Fibroblast of lung (primary cell): ENCODE results near the gene GRIN1. TPM values are rescaled to one million over a fixed set of nuclear protein-coding genes. Genes with fewer than 3 reads are reported as not detected.

Experiments
- DNase-seq, 2 donors: peaks; one replicate each; pipeline versions ENCODE4 v3.0.0 to v3.0.0-alpha.2; 2010; ENCODE audit warnings: low read depth in 2 of 2
- H2AFZ ChIP-seq: 2 replicates; pipeline ENCODE4 v1.5.1; 2012; ENCODE audit warnings: low read length, control low read depth, inconsistent platforms
- H3K27ac ChIP-seq: 2 replicates; pipeline ENCODE4 v1.5.1; 2011; ENCODE audit warnings: low read length, control low read depth; ENCODE audit not compliant: insufficient read depth
- H3K27me3 ChIP-seq: 2 replicates; pipeline ENCODE4 v1.5.1; 2011; ENCODE audit warnings: mild to moderate bottlenecking, low read length; ENCODE audit not compliant: control insufficient read depth, insufficient read depth
- H3K36me3 ChIP-seq: 2 replicates; pipeline ENCODE4 v1.5.1; 2011; ENCODE audit warnings: low read length; ENCODE audit not compliant: control insufficient read depth, insufficient read depth
- H3K4me1 ChIP-seq: 2 replicates; pipeline ENCODE4 v1.5.1; 2011; ENCODE audit warnings: low read length; ENCODE audit not compliant: control insufficient read depth, insufficient read depth; ENCODE audit errors: extremely low read depth
- H3K4me2 ChIP-seq: 2 replicates; pipeline ENCODE4 v1.5.1; 2011; ENCODE audit warnings: low read length, control low read depth; ENCODE audit not compliant: insufficient read depth; ENCODE audit errors: extremely low read depth
- H3K4me3 ChIP-seq, 4 experiments: fragments of 200-600 bp in 1 of 4; sonication (generic) in 1 of 4; replicated peaks in 1 of 4; 2 replicates each; pipeline ENCODE4 v1.5.1; 2011 to 2016; ENCODE audit warnings: low read length in 4 of 4, low read depth in 3 of 4, mild to moderate bottlenecking in 3 of 4, control low read depth in 2 of 4, inconsistent platforms in 1 of 4, mixed read lengths in 1 of 4; ENCODE audit not compliant: insufficient read depth in 1 of 4; ENCODE audit errors: control extremely low read depth in 1 of 4
- H3K79me2 ChIP-seq: 2 replicates; pipeline ENCODE4 v1.5.1; 2012; ENCODE audit warnings: mild to moderate bottlenecking, low read length, inconsistent platforms; ENCODE audit not compliant: control insufficient read depth, insufficient read depth
- H3K9ac ChIP-seq: 2 replicates; pipeline ENCODE4 v1.5.1; 2011; ENCODE audit warnings: mild to moderate bottlenecking, low read length, control low read depth; ENCODE audit not compliant: insufficient read depth
- H3K9me3 ChIP-seq: 2 replicates; pipeline ENCODE4 v1.5.1; 2012; ENCODE audit warnings: low read depth, low read length; ENCODE audit not compliant: control insufficient read depth, insufficient read depth
- H4K20me1 ChIP-seq: 2 replicates; pipeline ENCODE4 v1.5.1; 2011; ENCODE audit warnings: low read length; ENCODE audit not compliant: control insufficient read depth, insufficient read depth; ENCODE audit errors: extremely low read depth
- CTCF ChIP-seq, 2 donors: IDR thresholded peaks in 1 of 2; conservative IDR thresholded peaks in 1 of 2; 1 replicate in 1 of 2; 2 replicates in 1 of 2; pipeline ENCODE4 v1.5.1; 2011 to 2012; ENCODE audit warnings: low read length in 2 of 2, control low read depth in 1 of 2, inconsistent platforms in 1 of 2, low read depth in 1 of 2, mild to moderate bottlenecking in 1 of 2
- EZH2 ChIP-seq: IDR thresholded peaks from 2 replicates; pipeline ENCODE4 v1.5.1; 2012; ENCODE audit warnings: low read length, control low read depth, mild to moderate bottlenecking; ENCODE audit errors: missing control alignments
- polyA plus RNA-seq, 2 donors: library from polyadenylated mRNA; depleted of rRNA in 1 of 2; stranded (reverse) in 1 of 2; unstranded in 1 of 2; fragments of >200 nt; gene quantifications; 2 replicates each; pipeline ENCODE4 v1.2.1, GENCODE V29; 2011 to 2012; ENCODE audit warnings: missing spikeins in 1 of 2
- total RNA-seq: library from RNA; depleted of rRNA; stranded (reverse); fragments of >200 nt; gene quantifications from 2 replicates; pipeline ENCODE4 v1.2.1, GENCODE V29; 2014

GRIN1 gene
- total and polyA plus RNA-seq, 2 donors (not counting 1 experiment from before 2014, with no cell fraction given) = under 0.01 to 0.08 TPM

GRCh38 chr9:137193771-137194170 lies 54.8 kb downstream of the GRIN1 start:
- no peaks in the 10 kb centered on the region for H4K20me1 ChIP-seq
- H3K79me2 ChIP-seq = peaks cover 22% of the 10 kb centered on the region
- peaks cover 8% of the 10 kb centered on the region for H3K4me1 ChIP-seq
- no peak overlapping the region for H2AFZ ChIP-seq
- peaks cover 15% of the 10 kb centered on the region for H3K36me3 ChIP-seq
- H3K9me3 ChIP-seq = no peaks in the 10 kb centered on the region
- H3K27me3 ChIP-seq = no peaks in the 10 kb centered on the region
- H3K4me3 ChIP-seq = no peak overlapping the region
- no peak overlapping the region for H3K27ac ChIP-seq
- no peak for TF ChIP-seq EZH2
- no peak for TF ChIP-seq CTCF (conservative IDR thresholded peaks at IDR 0.05 in 1 of 2, IDR thresholded peaks at IDR 0.05 in 1 of 2; ENCODE audit: low read depth in 1 of 2, low read length in 2 of 2)
- DNase-seq = no peak
- H3K4me2 ChIP-seq = no peak overlapping the region
- H3K9ac ChIP-seq = no peak overlapping the region

- H3K4me3 ChIP-seq = no peak overlapping the region
- peaks cover 9% of the 10 kb centered on the region for H3K4me1 ChIP-seq
- peaks cover 21% of the 10 kb centered on the region for H3K79me2 ChIP-seq
- H2AFZ ChIP-seq = no peak overlapping the region
- H3K9ac ChIP-seq = no peak overlapping the region
- no peak for TF ChIP-seq EZH2
- TF ChIP-seq CTCF (conservative IDR thresholded peaks at IDR 0.05 in 1 of 2, IDR thresholded peaks at IDR 0.05 in 1 of 2; ENCODE audit: low read depth in 1 of 2, low read length in 2 of 2) = no peak
- DNase-seq = no peak
- no peaks in the 10 kb centered on the region for H3K9me3 ChIP-seq
- no peak overlapping the region for H3K27ac ChIP-seq
- H4K20me1 ChIP-seq = no peaks in the 10 kb centered on the region
- H3K4me2 ChIP-seq = no peak overlapping the region
- peaks cover 15% of the 10 kb centered on the region for H3K36me3 ChIP-seq
- no peaks in the 10 kb centered on the region for H3K27me3 ChIP-seq
These were observed 55.4 kb downstream of the GRIN1 start for GRCh38 chr9:137194388-137194787.

- H4K20me1 ChIP-seq = no peaks in the 10 kb centered on the region
- DNase-seq = no peak
- no peak overlapping the region for H3K4me2 ChIP-seq
- no peaks in the 10 kb centered on the region for H3K9me3 ChIP-seq
- peaks cover 16% of the 10 kb centered on the region for H3K79me2 ChIP-seq
- peaks cover 4% of the 10 kb centered on the region for H3K4me1 ChIP-seq
- H3K27me3 ChIP-seq = no peaks in the 10 kb centered on the region
- no peak overlapping the region for H3K4me3 ChIP-seq
- TF ChIP-seq EZH2 = no peak
- TF ChIP-seq CTCF (conservative IDR thresholded peaks at IDR 0.05 in 1 of 2, IDR thresholded peaks at IDR 0.05 in 1 of 2; ENCODE audit: low read depth in 1 of 2, low read length in 2 of 2) = no peak
- H3K27ac ChIP-seq = no peak overlapping the region
- peaks cover 15% of the 10 kb centered on the region for H3K36me3 ChIP-seq
- H3K9ac ChIP-seq = no peak overlapping the region
- H2AFZ ChIP-seq = no peak overlapping the region
These were observed 56.0 kb downstream of the GRIN1 start for GRCh38 chr9:137194909-137195308.
